ENCODE results near the gene POU2AF1. TPM values are rescaled to one million over a fixed set of nuclear protein-coding genes. Genes with fewer than 3 reads are reported as not detected.

Gene POU2AF1
- total RNA-seq, 1 donor from 2014 or later, result 81.0 TPM

DNA sequence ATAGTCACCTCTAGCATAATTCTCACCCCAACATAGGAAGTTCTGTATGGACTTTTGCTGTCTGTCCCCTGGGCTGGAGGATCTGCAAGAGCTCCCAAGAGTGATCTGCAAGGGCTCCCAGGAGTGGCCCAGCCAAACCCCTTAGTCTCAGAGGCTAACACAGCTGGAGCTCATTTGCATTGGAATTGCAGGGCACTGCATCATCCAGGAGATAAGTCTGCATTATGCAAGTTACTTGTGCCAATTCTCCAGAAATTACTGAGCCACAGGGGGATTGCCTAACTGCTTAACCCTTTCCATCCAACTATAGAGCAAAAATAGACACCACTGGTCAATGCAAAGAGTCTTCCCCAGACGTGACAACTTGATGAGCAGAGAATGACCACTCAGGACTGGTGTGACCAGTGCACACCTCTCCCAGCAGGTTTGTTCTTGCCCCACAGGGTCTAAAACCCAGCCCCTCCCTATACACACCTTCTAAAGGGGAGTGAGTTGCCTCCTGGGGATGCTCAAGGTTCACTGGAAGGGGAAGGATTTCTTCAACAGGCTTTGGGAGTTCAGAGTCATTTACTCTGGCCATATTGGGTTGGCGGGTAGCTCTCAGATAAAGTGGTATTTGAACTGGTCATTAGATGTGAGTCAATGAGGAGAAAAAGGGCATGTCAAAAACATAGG is 42.4 kb downstream of the POU2AF1 start:
- no peak overlapping the region for H3K27ac Mint-ChIP-seq
- no peaks in the 10 kb centered on the region for H3K4me1 Mint-ChIP-seq (ENCODE audit: low read depth)
- peaks cover 7% of the 10 kb centered on the region for H3K27me3 Mint-ChIP-seq (ENCODE audit: insufficient read depth)
- no peak for DNase-seq (ENCODE audit: low spot score)
- H3K9me3 Mint-ChIP-seq, result peaks cover 12% of the 10 kb centered on the region
- intact Hi-C loops (cut with micrococcal nuclease), result no loop called here
- peaks cover 1% of the 10 kb centered on the region for H3K36me3 Mint-ChIP-seq (ENCODE audit: low read depth)
- no peak overlapping the region for H3K4me3 Mint-ChIP-seq

- H3K27me3 Mint-ChIP-seq (ENCODE audit: insufficient read depth), result peaks cover 7% of the 10 kb centered on the region
- H3K36me3 Mint-ChIP-seq (ENCODE audit: low read depth), result peaks cover 1% of the 10 kb centered on the region
- H3K9me3 Mint-ChIP-seq, result peaks cover 12% of the 10 kb centered on the region
- H3K4me3 Mint-ChIP-seq, result no peak overlapping the region
- no peak overlapping the region for H3K27ac Mint-ChIP-seq
- no peak for DNase-seq (ENCODE audit: low spot score)
- H3K4me1 Mint-ChIP-seq (ENCODE audit: low read depth), result no peaks in the 10 kb centered on the region
- intact Hi-C loops (cut with micrococcal nuclease), result no loop called here
These were observed 43.0 kb downstream of the POU2AF1 start for GRCh38 chr11:111336062-111336461.

- peaks cover 7% of the 10 kb centered on the region for H3K27me3 Mint-ChIP-seq (ENCODE audit: insufficient read depth)
- peaks cover 12% of the 10 kb centered on the region for H3K9me3 Mint-ChIP-seq
- no peak overlapping the region for H3K27ac Mint-ChIP-seq
- peaks cover 1% of the 10 kb centered on the region for H3K36me3 Mint-ChIP-seq (ENCODE audit: low read depth)
- no peak for DNase-seq (ENCODE audit: low spot score)
- no peaks in the 10 kb centered on the region for H3K4me1 Mint-ChIP-seq (ENCODE audit: low read depth)
- intact Hi-C loops (cut with micrococcal nuclease), result no loop called here
- no peak overlapping the region for H3K4me3 Mint-ChIP-seq
These were observed 43.5 kb downstream of the POU2AF1 start for GRCh38 chr11:111335549-111335948.

DNA sequence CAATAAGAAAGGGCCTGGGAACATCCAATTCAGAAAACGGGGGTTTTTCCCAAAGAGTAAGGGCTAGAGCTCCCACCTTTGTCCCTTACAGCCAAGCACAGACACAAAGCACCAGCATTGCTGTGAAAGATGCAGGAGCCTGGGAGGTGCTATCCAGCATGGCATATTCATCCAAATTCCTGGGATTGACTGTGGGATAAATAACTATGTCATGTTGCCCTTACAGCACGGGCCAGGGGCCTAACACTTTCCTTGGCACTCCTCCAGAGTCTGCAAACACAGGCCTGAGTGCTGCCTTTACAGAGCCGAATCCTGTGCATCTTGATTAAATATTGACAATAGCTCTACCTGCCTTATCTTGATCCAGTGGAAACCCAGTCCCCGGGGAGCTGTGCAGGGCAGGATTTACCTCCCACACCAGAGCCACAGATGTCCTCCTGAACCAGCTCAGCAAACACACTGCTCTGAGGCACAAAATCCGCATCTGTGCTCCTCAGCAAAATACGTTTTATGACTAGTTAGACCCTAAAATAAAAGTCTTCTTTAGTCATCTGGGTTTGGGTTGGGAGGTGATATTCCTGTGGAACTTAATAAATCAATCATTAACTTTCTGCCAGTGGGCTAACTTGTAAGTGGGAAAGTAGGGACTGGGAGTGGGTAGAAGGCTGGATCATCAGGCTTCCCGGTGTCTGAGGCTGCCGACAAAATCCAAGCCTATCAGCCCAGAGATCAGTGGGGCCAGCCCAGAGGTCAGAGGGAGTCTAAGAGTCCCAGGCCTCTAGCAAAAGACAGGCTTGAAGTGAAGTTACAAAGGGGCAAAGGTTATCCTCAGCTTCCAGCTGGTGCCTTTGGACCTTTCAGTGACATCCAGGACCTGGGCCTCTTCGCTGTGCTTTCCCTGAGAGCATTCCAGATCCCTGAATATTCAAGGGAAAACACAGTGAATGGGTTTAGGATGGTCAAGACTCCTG is 44.3 kb downstream of the POU2AF1 start:
- DNase-seq (ENCODE audit: low spot score), result no peak
- Mint-ChIP-seq H3K4me3 (no peak overlapping the region), H3K27ac (no peak overlapping the region), H3K9me3 (peaks cover 5% of the 10 kb centered on the region), H3K27me3 (ENCODE audit: insufficient read depth) (peaks cover 7% of the 10 kb centered on the region), H3K4me1 (ENCODE audit: low read depth) (no peaks in the 10 kb centered on the region), H3K36me3 (ENCODE audit: low read depth) (peaks cover 1% of the 10 kb centered on the region)
- intact Hi-C loops (cut with micrococcal nuclease), result no loop called here

- Mint-ChIP-seq H3K36me3 (ENCODE audit: low read depth) (no peaks in the 10 kb centered on the region), H3K9me3 (no peaks in the 10 kb centered on the region), H3K4me1 (ENCODE audit: low read depth) (no peaks in the 10 kb centered on the region), H3K27me3 (ENCODE audit: insufficient read depth) (peaks cover 6% of the 10 kb centered on the region), H3K4me3 (no peak overlapping the region), H3K27ac (no peak overlapping the region)
- intact Hi-C loops (cut with micrococcal nuclease), result no loop called here
- no peak for DNase-seq (ENCODE audit: low spot score)
These were observed 47.2 kb downstream of the POU2AF1 start for GRCh38 chr11:111331711-111332479.

- H3K36me3 Mint-ChIP-seq (ENCODE audit: low read depth), result no peaks in the 10 kb centered on the region
- intact Hi-C loops (cut with micrococcal nuclease), result no loop called here
- H3K4me3 Mint-ChIP-seq, result no peak overlapping the region
- no peaks in the 10 kb centered on the region for H3K27me3 Mint-ChIP-seq (ENCODE audit: insufficient read depth)
- no peaks in the 10 kb centered on the region for H3K4me1 Mint-ChIP-seq (ENCODE audit: low read depth)
- H3K9me3 Mint-ChIP-seq, result no peaks in the 10 kb centered on the region
- no peak overlapping the region for H3K27ac Mint-ChIP-seq
- no peak for DNase-seq (ENCODE audit: low spot score)
These were observed 48.7 kb downstream of the POU2AF1 start for GRCh38 chr11:111330234-111330893.

DNA sequence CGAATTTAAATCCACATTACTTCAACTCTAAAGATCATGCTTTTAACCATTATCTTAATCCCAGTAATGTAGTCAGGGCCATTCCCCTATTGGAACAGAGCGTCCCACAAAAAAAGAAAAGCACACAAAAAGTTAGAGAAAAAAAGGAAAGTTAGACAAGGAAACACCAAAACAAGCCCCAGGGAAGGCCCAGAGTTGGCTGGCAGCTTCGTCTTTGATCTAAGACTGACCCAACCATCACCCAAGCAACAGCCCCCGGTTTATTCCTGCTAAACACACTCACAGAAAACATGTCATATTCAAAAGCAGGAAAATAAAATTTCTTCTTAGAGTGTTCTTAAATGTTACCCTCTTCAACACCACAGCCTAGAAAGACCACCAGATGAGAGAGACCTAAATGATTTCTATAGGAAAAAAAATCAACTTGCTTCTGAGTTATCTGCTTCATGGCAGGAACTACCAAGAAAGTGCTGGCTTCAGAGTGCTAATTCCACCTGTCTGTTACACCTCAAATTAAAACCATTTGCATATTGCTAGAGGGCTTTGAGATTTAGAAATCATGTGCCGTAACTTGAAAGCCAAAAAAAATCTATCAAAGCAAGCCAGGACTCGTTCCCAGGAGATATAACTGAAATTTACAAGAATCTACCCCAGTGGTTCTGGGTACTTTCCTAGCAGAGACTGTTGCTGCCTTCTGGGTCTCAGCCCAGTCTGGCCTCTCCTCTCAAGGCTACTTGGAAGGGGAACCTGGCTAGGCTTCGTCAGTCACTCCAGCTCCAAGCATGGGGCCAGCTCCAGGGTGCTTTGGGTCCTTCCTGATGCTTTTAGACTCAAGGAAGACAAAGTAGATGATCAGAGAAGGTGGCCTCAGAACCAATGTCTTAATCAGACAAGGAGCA is 49.5 kb downstream of the POU2AF1 start:
- Mint-ChIP-seq H3K27ac (no peak overlapping the region), H3K4me1 (ENCODE audit: low read depth) (no peaks in the 10 kb centered on the region)

GRCh38 chr11:111327908-111328624 is 51.0 kb downstream of the POU2AF1 start:
- Mint-ChIP-seq H3K27ac (no peak overlapping the region), H3K4me3 (no peak overlapping the region), H3K27me3 (ENCODE audit: insufficient read depth) (no peaks in the 10 kb centered on the region), H3K36me3 (ENCODE audit: low read depth) (no peaks in the 10 kb centered on the region), H3K4me1 (ENCODE audit: low read depth) (no peaks in the 10 kb centered on the region), H3K9me3 (no peaks in the 10 kb centered on the region)
- DNase-seq (ENCODE audit: low spot score), result no peak
- intact Hi-C loops (cut with micrococcal nuclease), result no loop called here

More for the DNA sequence above, 49.5 kb downstream of the POU2AF1 start:
- Mint-ChIP-seq H3K36me3 (ENCODE audit: low read depth) (no peaks in the 10 kb centered on the region), H3K27me3 (ENCODE audit: insufficient read depth) (no peaks in the 10 kb centered on the region), H3K9me3 (no peaks in the 10 kb centered on the region), H3K4me3 (no peak overlapping the region)
- no peak for DNase-seq (ENCODE audit: low spot score)
- intact Hi-C loops (cut with micrococcal nuclease), result no loop called here

DNA sequence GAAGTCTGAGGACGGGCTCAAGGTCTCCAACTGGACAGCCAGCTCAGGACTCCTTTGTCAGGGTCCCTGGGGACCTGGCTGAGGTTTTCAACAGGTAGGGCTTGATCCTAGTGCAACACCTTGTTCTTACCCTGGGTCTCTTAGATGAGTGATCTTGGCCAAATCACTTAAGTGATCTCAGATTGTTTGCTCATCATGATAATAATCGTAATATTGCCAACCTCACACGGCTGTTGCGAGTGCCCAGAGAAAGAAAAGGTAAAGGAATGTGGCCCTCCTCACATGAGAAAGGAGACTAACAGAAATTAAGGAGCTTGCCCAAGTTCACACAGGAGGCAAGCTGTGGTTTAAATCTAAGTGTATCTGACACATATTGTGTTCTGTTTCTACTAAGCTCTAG is 52.3 kb downstream of the POU2AF1 start:
- H3K36me3 Mint-ChIP-seq (ENCODE audit: low read depth), result no peaks in the 10 kb centered on the region
- DNase-seq (ENCODE audit: low spot score), result no peak
- intact Hi-C loops (cut with micrococcal nuclease), result no loop called here
- H3K9me3 Mint-ChIP-seq, result no peaks in the 10 kb centered on the region
- H3K4me3 Mint-ChIP-seq, result no peak overlapping the region
- no peaks in the 10 kb centered on the region for H3K4me1 Mint-ChIP-seq (ENCODE audit: low read depth)
- no peak overlapping the region for H3K27ac Mint-ChIP-seq
- peaks cover 3% of the 10 kb centered on the region for H3K27me3 Mint-ChIP-seq (ENCODE audit: insufficient read depth)

DNA sequence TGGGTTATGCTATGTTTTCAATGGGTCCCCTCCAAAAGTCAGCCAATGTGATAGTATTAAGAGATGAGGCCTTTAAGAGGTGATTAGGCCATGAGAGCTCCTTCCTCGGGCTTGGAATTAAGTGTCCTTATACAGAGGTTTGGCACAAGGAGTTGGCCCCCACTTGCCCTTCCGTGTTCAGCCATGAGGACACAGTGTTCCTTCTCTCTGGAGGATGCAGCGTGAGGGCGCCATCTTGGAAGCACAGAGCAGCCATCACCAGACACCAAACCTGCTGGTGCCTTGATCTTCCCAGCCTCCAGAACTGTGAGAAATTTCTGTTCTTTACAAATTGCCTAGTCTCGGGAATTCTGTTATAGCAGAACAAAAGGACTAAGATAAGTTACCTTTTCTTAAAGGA is 53.8 kb downstream of the POU2AF1 start:
- Mint-ChIP-seq H3K27ac (no peak overlapping the region), H3K9me3 (no peaks in the 10 kb centered on the region), H3K4me1 (ENCODE audit: low read depth) (no peaks in the 10 kb centered on the region), H3K4me3 (no peak overlapping the region), H3K36me3 (ENCODE audit: low read depth) (no peaks in the 10 kb centered on the region), H3K27me3 (ENCODE audit: insufficient read depth) (peaks cover 7% of the 10 kb centered on the region)
- no peak for DNase-seq (ENCODE audit: low spot score)
- intact Hi-C loops (cut with micrococcal nuclease), result no loop called here

DNA sequence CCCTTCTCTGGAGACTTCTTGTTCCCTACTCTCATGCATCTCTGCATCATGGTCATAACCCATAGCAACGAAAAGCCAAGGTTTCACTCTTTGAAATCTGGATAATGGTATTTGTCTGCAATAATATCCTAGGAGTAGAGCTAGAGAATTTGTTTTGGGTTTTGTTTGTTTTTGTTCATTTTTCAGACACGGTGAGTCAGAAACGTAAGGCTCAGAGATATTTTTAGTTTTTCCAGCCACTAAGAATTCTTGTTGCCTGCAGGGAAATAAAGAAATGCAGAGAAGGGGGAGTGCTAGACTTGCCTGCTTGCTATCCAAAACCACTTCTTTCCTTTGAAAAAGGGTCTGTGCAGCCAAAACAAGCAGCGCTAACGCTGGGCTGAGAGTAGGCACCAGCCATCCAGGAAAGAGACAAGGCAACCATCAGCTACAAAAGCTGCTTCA is 54.8 kb downstream of the POU2AF1 start:
- H3K36me3 Mint-ChIP-seq (ENCODE audit: low read depth), result no peaks in the 10 kb centered on the region
- no peak for DNase-seq (ENCODE audit: low spot score)
- H3K4me1 Mint-ChIP-seq (ENCODE audit: low read depth), result no peaks in the 10 kb centered on the region
- no peaks in the 10 kb centered on the region for H3K9me3 Mint-ChIP-seq
- no peak overlapping the region for H3K4me3 Mint-ChIP-seq
- intact Hi-C loops (cut with micrococcal nuclease), result no loop called here
- H3K27ac Mint-ChIP-seq, result no peak overlapping the region
- H3K27me3 Mint-ChIP-seq (ENCODE audit: insufficient read depth), result peaks cover 10% of the 10 kb centered on the region
